ENCODE measurements around the gene SEC63.
"Not testable (repeated sequence)": the region's sequence is repeated elsewhere in the genome, so short reads cannot be mapped to it uniquely, and the experiment has no call there.

Gene SEC63

DNA sequence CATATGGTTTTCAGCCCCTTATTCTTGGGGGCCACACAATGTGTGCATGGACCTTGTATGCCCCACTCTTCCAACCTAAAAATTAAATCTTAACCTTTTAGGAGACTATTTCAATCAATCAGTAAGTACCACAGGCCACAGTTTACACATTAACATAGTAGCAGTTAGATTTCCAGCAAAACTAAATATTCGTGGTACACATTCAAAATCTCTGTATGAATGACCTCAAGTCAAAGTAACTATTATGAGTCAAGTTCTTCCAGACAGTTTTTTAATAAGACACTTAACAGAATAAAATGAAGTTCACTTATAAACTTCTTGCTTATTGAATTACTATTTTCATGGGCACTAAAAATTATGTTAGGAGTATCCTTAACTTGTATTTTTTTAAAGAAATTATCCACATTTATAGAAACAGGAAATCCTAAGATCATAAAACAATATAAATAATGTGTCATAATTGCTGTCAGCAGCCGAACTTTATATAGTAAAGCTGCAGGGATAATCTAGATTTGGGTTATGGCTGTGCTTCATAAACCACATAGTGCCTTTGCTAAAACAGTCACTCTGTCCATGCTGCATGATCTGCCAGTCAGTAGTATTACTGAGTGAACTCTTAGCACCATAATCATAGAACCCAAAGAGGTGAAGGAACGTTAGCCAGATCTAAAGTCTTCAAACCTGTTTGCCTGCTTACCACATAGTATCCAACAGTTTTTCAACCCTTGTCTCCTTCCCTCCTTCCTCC lies 21.7 kb downstream of the SEC63 start:
- no peak for FAIRE-seq
- DNase-seq (ENCODE audit: extremely low spot score, insufficient read length, low read depth) = no peak

GRCh38 chr6:107934229-107934628 lies 23.8 kb downstream of the SEC63 start:
- not testable (repeated sequence) for DNase-seq (ENCODE audit: extremely low spot score, insufficient read length, low read depth); FAIRE-seq

DNA sequence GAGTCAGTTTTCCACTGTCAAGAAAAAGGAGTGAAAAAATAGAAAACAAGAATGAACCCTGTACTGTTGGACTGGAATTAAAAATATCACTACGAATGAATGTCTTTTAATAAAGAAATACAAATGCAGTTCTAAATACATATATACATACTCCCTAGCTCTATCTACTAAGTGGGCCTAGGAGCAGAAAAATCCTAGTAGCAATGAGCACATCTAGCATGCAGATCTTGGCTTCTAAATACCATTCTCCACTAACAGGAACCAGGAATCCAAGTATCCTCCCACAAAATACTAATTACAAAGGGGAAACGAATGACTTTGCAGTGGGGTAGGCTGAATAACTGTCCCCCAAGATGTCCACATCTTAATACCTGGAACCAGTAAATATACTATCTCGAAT lies 25.4 kb downstream of the SEC63 start:
- DNase-seq (ENCODE audit: extremely low spot score, insufficient read length, low read depth) (no peak), FAIRE-seq (no peak)

DNA sequence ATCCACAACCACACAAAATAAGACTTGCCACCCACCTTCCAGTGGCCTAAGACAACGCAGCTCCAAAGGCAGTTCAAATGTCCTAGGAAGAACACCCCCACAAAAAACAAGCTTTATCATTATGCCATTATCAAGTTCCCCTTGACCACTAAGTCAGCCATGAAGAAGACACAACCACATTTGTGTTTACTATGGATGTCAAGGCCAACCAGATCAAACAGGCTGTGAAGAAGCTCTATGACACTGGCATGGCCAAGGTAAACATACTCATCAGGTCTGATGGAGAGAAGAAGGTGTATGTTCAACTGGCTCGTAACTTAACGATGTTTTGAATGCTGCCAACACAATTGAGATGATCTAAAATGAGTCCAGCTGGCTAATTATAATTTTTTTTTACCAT lies 26.1 kb downstream of the SEC63 start:
- DNase-seq (ENCODE audit: extremely low spot score, insufficient read length, low read depth) (no peak), FAIRE-seq (no peak)

GRCh38 chr6:107928984-107929383 lies 29.0 kb downstream of the SEC63 start:
- no peak for DNase-seq (ENCODE audit: extremely low spot score, insufficient read length, low read depth)
- FAIRE-seq = no peak

GRCh38 chr6:107926697-107927544 lies 31.1 kb downstream of the SEC63 start:
- not testable (repeated sequence) for FAIRE-seq; DNase-seq (ENCODE audit: extremely low spot score, insufficient read length, low read depth)

DNA sequence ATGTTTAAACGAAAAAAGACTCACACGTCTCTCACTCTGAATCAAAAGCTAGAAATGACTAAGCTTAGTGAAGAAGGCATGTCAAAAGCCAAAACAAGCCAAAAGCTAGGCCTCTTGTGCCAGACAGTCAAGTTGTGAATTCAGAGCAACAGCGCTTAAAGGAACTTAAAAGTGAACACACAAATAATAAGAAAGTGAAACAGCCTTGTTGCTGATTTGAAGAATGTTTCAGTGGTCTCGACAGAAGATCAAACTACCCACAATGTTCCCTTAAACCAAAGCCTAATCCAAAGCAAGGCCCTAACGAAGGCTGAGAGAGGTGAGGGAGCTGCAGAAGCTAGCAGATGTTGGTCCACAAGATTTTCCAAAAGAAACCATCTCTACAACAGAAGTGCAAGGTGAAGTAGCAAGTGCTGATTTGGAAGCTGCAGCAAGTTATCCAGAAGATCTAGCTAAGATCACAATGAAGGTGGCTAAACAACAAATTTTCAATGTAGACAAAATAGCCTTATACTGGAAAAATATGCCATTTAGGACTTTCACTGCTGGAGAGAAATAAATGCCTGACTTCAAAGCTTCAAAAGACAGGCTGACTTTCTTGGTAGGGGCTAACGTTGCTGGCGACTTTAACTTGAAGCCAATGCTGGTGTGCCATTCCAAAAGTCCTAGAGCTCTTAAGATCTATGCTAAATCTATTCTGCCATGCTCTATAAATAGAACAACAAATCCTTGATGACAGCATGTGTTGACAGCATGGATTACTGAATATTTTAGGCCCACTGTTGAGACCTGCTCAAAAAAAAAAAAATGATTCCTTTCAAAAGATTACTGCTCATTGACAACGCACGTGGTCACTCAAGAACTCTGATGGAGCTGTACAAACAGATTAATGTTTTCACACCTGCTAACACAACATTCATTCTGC lies 40.3 kb downstream of the SEC63 start:
- FAIRE-seq = no peak
- DNase-seq (ENCODE audit: extremely low spot score, insufficient read length, low read depth) = no peak

- FAIRE-seq; DNase-seq (ENCODE audit: extremely low spot score, insufficient read length, low read depth): not testable (repeated sequence)
These were observed 41.0 kb downstream of the SEC63 start for GRCh38 chr6:107916961-107917360.

GRCh38 chr6:107911692-107912091 lies 46.3 kb downstream of the SEC63 start:
- no peak for DNase-seq (ENCODE audit: extremely low spot score, insufficient read length, low read depth)
- no peak for FAIRE-seq

DNA sequence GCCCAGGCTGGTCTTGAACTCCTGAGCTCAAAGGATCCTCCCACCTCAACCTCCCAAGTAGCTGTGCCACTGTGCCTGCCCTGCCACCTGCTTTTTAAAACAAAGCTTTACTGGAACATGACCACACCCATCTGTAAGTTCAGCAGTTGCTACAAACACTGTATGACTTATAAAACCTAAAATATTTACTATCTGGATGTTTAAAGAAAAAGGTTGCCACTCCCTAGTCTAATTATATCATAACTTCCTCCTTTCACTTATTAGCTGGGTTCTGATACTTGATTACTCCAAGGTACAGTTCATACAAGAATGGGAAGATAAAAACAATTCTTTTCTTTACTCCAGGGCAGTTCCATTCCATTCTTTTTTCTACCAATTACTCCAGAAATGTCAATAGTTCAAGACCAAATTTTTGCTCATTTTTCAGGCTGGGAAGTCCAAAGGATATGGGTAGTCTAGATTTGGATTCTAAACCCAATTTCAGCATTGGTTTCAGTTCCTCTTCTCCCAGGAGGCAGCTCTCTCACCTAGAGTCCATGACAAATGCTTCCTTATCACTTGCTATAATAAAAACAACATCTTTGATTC lies 63.1 kb downstream of the SEC63 start:
- DNase-seq (ENCODE audit: extremely low spot score, insufficient read length, low read depth) (no peak), FAIRE-seq (peak; percentile 69)

GRCh38 chr6:107890431-107890830 lies 67.6 kb downstream of the SEC63 start:
- FAIRE-seq = not testable (repeated sequence)

DNA sequence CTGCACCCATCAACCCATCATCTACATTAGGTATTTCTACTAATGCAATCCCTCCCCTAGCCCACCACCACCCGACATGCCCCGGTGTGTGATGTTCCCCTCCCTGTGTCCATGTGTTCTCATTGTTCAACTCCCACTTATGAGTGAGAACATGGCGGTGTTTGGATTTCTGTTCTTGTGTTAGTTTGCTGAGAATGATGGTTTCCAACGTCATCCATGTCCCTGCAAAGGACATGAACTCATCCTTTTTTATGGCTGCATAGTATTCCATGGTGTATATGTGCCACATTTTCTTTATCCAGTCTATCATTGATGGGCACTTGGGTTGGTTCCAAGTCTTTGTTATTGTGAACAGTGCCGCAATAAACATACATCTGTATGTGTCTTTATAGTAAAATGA lies 72.1 kb downstream of the SEC63 start:
- not testable (repeated sequence) for FAIRE-seq

More at GRCh38 chr6:107890431-107890830, 67.6 kb downstream of the SEC63 start:
- DNase-seq (ENCODE audit: extremely low spot score, insufficient read length, low read depth) = not testable (repeated sequence)

GRCh38 chr6:107879941-107880340 lies 78.1 kb downstream of the SEC63 start:
- FAIRE-seq = no peak
- no peak for DNase-seq (ENCODE audit: extremely low spot score, insufficient read length, low read depth)

More for the DNA sequence above, 72.1 kb downstream of the SEC63 start:
- DNase-seq (ENCODE audit: extremely low spot score, insufficient read length, low read depth) = not testable (repeated sequence)

- FAIRE-seq (peak; percentile 5), DNase-seq (ENCODE audit: extremely low spot score, insufficient read length, low read depth) (no peak)
These were observed 80.0 kb downstream of the SEC63 start for GRCh38 chr6:107877968-107878367.

DNA sequence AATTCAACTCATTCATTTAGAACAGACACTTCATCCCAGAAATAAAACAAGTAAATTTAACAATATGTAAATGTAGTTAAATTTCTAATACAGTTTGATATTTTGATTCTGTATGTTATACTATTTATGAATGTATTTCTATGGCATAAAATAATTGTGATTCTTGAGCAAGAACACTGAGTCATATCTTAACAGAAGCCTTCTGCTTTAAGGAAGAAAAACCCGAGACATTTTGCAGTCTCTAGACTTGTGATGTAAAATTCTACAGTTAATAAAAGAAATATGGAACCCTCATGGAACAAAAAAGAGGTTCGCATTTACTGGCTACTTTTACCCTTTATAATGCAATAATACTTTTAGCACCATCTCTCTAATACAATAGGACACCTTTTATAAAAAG lies 86.0 kb downstream of the SEC63 start:
- no peak for FAIRE-seq

DNA sequence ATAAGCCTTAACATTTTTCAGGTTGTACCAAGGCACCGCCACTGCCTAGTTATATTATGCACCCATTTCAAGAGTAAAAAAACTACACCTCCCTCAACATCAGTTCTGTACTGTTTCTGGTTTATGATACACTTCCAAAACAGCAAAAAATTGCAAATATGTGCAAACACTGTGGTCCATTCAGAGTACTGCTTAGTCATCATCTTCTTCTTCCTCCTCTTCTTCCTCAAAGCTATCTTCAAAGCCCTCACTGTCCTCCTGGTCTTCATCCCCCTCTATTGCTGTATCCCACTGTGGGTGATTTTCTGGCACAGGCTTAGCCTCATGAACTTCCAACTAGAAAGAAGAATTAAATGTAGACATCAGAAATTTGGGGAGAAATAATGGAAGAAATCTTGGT lies 86.5 kb downstream of the SEC63 start:
- FAIRE-seq; DNase-seq (ENCODE audit: extremely low spot score, insufficient read length, low read depth): not testable (repeated sequence)

More for the DNA sequence above, 86.0 kb downstream of the SEC63 start:
- no peak for DNase-seq (ENCODE audit: extremely low spot score, insufficient read length, low read depth)

- DNase-seq (ENCODE audit: extremely low spot score, insufficient read length, low read depth) = no peak
- no peak for FAIRE-seq
These were observed 87.0 kb downstream of the SEC63 start for GRCh38 chr6:107871016-107871415.

DNA sequence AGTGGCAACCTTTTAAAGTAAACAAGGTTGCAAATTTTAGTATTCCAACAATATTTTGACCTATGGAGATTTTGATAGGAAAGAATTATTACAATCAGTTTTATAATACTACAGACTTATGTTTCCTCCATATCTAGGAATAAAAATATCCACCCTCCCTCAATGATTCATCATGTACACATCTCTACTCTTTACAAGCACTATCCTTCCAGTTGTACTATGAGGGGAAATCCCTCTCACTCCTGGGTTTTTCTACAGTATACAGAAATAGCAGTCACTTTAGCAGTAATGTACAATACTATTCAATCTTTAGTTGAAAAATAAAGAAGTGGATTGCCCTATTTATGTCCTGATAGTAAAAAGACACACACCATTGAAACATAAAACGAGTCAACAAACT lies 87.6 kb downstream of the SEC63 start:
- FAIRE-seq (no peak), DNase-seq (ENCODE audit: extremely low spot score, insufficient read length, low read depth) (no peak)

- DNase-seq (ENCODE audit: extremely low spot score, insufficient read length, low read depth) (no peak), FAIRE-seq (no peak)
These were observed 88.1 kb downstream of the SEC63 start for GRCh38 chr6:107869871-107870270.
